Measurements from ENCODE around the gene XCL1.
"Not testable (repeated sequence)": the region's sequence is repeated elsewhere in the genome, so short reads cannot be mapped to it uniquely, and the experiment has no call there.

The XCL1 gene

DNA sequence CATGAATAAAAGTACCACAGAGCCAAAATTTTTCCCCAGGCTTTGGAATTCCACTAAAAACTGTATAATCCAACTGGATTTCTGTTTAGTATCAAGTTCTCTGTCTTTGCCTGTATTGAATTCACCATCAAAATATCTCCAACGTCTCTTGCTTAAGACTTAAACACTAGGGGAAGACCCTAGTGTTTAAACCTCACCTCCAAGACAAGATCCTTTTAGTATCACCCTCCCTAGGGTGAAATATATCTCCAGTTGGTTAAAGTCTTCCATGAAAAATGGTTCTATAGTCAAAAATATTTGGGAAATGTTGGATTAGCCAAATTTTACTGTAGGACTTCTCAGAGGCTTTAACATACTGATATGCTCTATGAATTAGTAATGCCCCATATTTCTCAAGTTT, 8.1 kb upstream of the XCL1 start:
- DNase-seq: no peak

GRCh38 chr1:168570652-168571051, 5.8 kb upstream of the XCL1 start:
- DNase-seq: no peak

- no peak for DNase-seq
Measured at GRCh38 chr1:168572633-168573032, 3.8 kb upstream of the XCL1 start.

- DNase-seq: peak; percentile 59
Measured at GRCh38 chr1:168574234-168574633, 2.2 kb upstream of the XCL1 start.

GRCh38 chr1:168578531-168579185, 2.3 kb downstream of the XCL1 start:
- DNase-seq: not testable (repeated sequence)

DNA sequence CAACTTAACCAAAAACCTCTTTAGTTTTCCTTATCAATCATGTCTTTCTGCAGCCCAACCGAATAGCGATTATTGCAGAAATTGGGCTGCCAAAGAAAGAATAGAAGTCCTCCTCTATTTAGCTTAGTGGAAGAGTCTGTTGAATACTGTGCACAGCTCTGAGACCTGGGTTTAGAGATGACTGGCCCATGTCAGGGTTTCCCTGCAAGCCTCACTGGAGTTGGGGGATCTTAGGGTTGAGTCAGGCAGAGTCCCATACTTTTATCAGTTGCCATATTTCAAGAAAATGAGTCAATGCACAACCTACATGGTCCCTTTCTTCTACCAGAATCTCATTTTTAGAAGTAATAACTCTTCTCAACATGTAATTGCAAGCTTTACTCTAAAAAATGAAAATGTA, 3.9 kb downstream of the XCL1 start:
- DNase-seq: not testable (repeated sequence)

DNA sequence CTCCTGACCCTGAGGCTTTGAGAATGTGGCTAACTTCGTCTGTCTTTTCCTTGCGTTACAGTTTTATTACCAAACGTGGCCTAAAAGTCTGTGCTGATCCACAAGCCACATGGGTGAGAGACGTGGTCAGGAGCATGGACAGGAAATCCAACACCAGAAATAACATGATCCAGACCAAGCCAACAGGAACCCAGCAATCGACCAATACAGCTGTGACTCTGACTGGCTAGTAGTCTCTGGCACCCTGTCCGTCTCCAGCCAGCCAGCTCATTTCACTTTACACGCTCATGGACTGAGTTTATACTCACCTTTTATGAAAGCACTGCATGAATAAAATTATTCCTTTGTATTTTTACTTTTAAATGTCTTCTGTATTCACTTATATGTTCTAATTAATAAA, 4.6 kb downstream of the XCL1 start:
- not testable (repeated sequence) for DNase-seq

- no peak for DNase-seq
Measured at GRCh38 chr1:168581817-168582572, 5.6 kb downstream of the XCL1 start.

- no peak for DNase-seq
Measured at GRCh38 chr1:168582688-168583336, 6.4 kb downstream of the XCL1 start.

GRCh38 chr1:168583571-168583970, 7.2 kb downstream of the XCL1 start:
- DNase-seq: no peak

GRCh38 chr1:168585191-168585590, 8.8 kb downstream of the XCL1 start:
- no peak for DNase-seq

DNA sequence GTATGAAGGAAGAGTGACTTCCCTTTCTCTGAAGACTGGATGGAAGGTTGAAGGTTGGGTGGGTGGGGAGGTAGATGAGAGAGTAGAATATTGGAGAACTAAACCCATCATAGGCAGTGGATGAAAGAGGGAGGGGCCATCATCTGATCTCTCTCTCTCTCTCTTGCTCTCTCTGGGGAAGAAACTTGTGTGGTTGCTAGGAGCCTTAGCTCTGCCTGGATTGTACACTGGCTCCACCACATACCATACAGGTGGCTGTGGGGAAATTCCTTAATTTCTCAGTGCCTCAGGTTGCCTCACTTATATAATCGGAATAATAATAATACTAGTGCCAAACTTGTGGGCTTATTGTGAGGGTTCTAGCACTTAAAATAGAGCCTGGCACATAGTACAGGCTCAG, 9.5 kb downstream of the XCL1 start:
- DNase-seq: no peak

- DNase-seq: no peak
Measured at GRCh38 chr1:168589167-168589566, 12.8 kb downstream of the XCL1 start.

DNA sequence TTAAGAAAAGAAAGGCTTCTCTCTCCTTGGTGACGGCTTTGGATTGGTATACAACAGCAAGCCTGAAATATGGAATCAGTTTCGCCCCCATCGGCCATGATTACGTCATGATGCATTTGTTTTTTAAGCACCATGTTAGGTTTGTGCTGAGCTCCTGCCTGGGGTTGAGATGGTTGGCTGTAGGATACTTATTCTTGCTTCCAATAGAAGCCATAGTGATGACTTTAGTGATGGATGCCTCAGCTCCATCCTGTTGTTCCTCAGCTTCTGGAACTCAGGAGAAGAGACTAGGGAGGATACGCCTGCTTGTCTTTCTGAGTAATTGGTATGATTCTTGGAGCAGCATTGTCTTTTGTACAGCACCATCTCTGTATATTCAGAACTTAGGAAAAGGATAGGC, 14.7 kb downstream of the XCL1 start:
- DNase-seq: no peak

DNA sequence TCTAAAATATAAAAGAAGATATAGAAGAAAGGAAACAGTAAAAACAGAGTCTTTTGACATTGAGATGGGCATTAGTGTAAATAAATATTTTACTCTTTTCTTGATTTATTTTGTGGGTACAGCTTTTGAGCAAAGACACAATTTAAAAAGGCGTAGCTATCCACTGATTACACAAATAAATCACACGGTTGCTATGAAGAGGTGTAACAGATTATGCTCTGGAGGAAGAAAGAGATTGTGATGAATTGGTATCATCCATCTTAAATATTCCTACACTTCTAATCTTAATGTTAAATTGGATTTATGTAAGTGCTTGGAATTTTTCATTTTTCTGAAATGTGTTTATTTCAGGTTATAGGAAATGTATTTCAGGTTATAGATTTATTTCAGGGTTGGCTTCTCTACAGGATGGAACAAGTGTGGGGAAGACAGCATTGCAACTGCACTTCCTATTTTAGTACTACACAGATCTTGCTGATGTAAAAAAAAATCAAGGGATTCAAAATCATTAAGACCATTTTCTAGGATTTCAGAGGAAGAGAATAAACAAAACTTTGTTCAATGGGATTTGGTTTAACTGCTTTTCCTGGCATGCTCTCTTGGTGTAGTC, 15.3 kb downstream of the XCL1 start:
- no peak for DNase-seq

GRCh38 chr1:168595403-168595802, 19.0 kb downstream of the XCL1 start:
- not testable (repeated sequence) for DNase-seq

GRCh38 chr1:168598125-168598524, 21.7 kb downstream of the XCL1 start:
- DNase-seq: no peak

GRCh38 chr1:168598892-168599291, 22.5 kb downstream of the XCL1 start:
- no peak for DNase-seq

GRCh38 chr1:168599641-168600040, 23.2 kb downstream of the XCL1 start:
- DNase-seq: no peak

GRCh38 chr1:168601051-168601450, 24.6 kb downstream of the XCL1 start:
- DNase-seq: no peak

GRCh38 chr1:168603501-168604110, 27.2 kb downstream of the XCL1 start:
- peak; percentile 19 for DNase-seq

- no peak for DNase-seq
Measured at GRCh38 chr1:168605443-168605842, 29.0 kb downstream of the XCL1 start.

- DNase-seq: no peak
Measured at GRCh38 chr1:168606096-168606495, 29.7 kb downstream of the XCL1 start.
